HG02642 (cell line): ENCODE measurements around the gene CD52.
"Not testable (repeated sequence)": the region's sequence is repeated elsewhere in the genome, so short reads cannot be mapped to it uniquely, and the experiment has no call there.

Source experiments
- ATAC-seq: cut with Tn5 transposase; IDR thresholded peaks from one replicate; pipeline ENCODE4 v1.9.1; 2021; ENCODE audit warnings: mild to moderate bottlenecking; ENCODE audit not compliant: unreplicated experiment, poor library complexity

CD52 gene

DNA sequence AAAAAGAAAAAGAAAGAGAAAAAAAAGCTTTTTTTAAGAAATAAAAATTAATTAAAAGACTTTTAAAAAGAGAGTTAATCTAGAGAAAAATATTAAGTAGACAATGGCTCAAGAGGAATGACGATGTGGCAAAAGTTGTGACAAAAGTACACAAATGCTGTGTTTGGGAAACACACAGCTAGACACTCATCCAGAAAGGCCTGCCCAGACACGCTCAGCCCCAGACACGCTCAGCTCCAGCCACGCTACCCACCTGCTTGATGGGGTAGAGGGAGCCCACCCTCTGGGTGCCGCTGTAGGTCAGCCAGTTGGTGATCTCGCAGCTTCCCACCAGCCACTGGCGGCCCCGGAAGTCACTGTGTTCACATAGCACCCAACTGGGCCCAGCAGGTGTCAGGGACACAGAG lies 10.2 kb downstream of the CD52 start:
- no peak for ATAC-seq

DNA sequence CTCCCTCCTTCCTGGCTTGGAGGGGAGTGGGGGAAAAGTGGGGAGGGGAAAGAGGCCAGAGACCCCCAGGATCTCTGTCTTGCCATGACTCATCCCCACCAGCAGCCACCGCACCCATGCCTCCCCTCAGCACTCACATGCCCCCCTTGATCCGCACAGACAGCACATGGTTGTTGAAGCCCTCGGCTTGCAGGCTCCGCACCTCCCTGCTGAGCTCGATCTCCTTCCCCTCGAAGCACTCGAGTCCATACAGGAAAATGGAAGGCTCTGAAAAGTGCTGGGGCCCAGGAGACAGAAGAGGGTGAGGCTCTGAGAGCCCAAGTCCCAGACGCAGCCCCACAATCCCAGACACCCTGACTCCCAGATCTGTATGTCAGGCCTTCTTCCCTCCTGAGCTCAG lies 10.8 kb downstream of the CD52 start:
- ATAC-seq = no peak

DNA sequence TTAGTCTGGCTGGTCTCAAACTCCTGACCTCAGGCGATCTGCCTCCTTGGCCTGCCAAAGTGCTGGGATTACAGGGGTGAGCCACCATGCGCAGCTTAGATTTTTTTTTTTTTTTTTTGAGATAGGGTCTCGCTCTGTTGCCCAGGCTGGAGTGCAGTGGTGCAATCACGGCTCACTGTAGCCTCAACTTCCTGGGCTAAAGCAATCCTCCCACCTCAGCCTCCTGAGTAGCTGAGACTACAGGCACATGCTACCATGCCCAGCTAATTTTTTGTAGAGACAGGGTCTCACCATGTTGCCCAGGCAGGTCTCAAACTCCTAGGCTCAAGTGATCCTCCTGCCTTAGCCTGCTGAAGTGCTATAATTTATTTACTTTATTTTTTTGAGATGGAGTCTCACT lies 11.6 kb downstream of the CD52 start:
- not testable (repeated sequence) for ATAC-seq

DNA sequence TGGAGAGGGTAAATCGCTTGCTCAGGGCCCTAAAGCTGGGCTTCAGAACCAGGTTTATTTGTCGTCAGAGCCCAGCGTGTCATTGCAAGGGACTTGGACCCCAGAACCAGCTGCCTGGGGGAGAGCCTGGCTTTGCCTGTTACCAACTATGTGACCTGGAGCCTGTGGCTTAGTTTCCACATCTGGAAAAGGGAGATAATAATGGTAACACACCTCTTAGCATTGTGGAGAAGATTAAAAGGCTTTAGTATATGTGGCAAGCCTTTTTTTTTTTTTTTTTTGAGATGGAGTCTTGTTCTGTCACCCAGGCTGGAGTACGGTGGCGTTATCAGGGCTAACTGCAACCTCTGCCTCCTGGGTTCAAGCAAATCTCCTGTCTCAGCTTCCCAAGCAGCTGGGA lies 12.5 kb downstream of the CD52 start:
- no peak for ATAC-seq

DNA sequence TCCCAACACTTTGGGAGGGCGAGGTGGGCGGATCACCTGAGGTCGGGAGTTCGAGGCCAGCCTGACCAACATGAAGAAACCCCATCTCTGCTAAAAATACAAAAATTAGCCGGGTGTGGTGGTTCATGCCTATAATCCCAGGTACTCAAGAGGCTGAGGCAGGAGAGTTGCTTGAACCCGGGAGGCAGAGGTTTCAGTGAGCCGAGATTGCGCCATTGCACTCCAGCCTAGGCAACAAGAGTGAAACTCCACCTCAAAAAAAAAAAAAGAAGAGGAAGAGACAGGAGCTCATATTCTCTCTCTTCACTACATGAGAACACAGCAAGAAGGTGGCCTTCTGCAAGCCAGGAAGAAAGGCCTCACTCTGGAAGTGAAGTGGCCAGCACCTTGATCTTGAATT lies 15.6 kb downstream of the CD52 start:
- ATAC-seq = not testable (repeated sequence)

DNA sequence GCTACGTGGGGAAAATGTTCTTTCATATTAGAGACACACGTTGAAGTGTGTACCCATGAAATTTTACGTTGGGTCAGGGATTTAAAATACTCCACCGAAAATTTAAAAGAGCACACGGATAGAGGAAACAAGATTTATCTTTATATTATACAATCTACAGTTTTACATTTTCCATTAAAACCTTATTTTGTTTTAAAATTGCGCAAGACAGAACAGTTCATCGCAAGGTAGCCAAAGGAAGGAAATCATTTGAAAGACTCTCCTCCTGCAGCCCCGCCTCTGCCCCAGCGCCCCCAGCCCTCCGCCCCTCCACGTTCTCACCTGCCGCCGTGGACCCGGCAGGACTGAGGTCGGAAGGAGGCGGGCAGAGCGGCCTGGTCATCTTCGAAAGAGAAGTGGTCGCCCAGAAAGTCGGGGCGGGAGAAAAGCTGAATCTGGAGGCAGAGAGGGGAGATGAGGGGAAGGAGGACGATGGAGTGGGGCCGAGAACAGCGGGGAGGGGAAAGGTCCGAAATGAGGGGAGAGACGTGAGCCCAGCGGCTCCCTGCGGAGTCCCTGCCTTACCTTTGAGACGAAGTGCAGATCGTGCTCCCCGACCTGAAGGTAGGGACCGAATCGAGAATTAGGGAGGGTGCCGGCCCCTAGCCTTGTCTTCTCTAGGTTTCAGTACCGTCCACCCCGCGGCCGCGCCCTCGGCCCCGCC lies 18.2 kb downstream of the CD52 start:
- no peak for ATAC-seq

DNA sequence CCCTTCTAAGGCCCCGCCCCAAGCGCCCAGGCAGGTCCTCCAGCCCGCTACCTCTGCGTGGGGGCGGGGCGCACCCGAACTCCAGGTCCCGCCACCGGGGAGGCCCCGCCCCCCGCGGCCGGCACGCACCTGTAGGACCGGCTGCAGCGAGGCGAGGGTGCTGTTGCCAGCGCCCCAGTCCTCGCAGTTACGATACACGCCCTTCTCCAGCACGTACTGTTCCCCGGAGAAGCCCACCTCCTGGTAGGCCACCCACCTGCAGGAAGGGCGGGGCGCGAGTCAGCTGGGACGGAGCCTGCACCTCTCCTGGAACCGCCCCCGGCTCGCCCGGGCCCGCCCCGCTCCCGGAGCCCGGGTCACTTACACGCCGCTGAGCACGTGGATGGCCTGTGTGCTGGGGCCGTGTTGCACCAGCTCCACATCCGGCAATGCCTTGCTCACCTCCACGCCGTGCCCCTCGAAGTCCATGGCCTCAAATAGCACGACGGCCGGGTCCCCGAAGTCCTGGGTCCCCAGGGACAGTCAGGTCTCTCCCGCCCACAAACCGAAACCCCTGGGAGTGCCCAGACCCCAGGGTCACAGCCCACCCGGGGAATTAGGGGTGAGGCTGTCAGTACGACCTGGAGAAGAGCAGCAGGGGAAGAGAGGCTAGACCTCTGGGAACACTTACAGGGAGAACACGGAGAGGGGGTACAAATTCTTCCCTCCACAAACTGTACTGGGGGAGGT lies 18.9 kb downstream of the CD52 start:
- ATAC-seq = peak; percentile 73

DNA sequence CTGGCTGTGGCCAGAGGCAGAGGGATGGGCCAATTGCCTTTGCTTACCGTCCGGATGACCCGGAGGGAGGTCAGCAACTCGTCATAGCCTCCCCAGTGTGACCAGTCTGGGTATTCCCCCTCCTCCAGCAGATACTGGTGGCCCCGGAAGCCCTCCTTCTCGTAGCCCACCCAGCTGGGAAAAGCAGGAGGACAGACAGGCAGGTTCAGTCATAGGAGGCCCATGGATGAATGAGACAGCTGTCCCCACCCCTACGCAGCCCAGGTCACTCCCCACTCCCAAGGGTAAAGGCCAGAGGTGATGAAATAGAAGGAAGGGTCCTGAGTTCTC lies 19.4 kb downstream of the CD52 start:
- ATAC-seq = no peak

DNA sequence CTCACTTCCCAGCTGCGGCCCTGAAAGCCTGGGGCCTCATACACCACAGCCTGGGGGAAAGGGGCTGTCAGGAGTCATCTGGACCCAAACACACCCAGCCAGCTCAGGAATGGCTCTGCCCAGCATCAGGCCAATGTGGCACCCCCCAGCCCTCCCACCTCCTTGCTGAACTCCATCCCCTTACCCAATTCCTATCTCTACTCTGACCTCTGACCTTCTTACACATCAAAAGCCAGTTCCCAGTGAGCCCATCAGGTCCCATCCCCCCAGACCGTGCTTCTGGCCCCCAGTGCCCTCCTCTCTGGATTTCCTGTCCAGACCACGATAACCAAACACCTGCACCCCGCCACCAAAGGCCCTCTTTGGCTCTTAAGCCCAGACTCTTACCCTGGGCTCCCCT lies 19.9 kb downstream of the CD52 start:
- ATAC-seq = no peak

DNA sequence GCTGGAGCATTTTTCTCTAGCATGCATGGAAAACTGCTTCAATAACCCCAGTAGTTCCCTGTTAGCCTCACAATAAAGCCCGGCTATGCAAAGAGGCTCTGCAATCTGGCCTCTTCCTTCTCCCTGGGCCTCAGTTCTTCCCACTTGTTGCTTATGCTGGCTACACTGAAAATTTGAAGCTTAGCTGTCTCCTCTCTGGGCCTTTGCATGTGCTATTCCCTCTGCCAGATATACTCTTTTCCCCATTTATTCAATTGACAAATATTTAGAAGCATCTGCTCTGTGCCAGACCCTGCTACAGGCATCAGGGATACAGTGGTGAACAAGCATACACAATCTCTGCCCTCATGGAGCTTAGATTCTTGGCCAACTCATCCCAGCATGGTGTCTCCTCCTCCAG lies 20.9 kb downstream of the CD52 start:
- no peak for ATAC-seq

DNA sequence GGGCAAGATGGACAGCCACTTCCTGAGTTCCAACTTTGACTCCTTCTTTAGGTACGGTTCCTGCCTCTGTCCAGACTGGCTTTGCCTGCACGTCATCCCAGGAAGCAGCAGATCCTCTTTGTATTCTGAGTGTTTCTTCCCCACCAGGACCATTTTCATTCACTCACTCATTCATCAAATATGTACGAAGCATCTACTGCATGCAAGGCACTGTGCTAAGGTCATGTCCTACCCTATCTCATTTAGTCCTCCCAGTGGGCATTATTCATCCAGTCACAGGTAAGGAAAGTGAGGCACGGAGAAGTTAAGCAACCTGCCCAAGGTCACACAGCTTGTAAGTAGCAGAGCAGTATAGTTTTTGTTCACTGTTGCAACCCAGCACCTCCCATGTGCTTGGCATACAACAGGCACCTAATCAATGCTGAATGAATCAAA lies 22.3 kb downstream of the CD52 start:
- ATAC-seq = no peak

DNA sequence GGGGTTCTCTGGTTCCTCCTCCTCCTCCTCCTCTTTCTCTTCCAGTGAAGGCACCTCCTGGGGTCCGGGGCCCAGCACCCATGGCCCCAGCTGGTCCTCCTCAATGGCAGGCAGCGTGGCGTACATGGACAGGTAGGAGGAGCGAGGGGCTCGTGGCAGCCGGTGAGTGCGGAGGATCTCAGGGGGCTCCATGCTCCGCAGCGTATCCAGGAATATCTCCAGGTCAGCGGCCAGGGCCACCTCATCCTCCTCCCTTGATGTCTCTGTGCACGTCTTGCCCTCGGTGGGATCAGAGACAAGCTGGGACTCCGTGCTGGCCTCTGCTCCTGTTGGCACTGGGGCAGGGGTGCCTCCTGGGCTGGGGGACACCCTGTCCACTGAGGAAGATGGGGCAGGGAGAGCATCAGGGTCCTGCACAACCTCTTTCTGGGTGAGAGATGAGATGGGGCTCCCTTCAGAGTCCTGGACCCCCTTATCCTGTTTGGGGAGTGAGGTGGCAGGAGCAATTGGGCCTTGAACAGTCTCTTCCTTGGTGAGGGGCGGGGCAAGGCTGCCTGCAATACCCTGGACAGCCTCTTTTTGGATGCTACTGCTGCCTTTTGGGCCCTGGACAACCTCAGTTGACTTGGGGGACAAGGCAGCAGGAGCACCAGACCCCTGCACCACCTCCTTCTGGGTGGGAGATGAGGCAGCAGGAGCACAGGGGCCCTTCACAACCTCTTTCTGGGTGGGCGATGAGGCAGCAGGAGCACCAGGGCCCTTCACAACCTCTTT lies 26.6 kb downstream of the CD52 start:
- ATAC-seq = no peak

DNA sequence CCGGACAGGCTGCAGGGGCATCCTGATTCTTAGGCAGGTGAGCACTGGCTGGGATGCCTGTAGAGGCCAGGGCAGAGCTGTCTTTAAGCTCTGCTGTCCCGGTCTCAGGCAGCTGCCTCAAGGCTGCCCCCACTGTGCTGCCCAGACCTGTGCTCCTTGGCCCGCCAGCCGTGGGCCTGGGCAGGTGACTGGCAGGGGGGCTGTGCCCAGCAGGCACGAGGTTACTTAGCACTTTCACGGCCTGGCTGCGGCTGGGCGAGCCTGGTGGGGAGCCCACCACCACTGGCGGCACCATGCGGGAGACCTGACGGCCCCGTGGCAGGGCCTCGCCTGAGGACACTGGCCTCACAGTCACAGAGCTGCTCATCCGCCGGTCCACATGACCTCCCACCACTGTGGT lies 28.0 kb downstream of the CD52 start:
- ATAC-seq = no peak

DNA sequence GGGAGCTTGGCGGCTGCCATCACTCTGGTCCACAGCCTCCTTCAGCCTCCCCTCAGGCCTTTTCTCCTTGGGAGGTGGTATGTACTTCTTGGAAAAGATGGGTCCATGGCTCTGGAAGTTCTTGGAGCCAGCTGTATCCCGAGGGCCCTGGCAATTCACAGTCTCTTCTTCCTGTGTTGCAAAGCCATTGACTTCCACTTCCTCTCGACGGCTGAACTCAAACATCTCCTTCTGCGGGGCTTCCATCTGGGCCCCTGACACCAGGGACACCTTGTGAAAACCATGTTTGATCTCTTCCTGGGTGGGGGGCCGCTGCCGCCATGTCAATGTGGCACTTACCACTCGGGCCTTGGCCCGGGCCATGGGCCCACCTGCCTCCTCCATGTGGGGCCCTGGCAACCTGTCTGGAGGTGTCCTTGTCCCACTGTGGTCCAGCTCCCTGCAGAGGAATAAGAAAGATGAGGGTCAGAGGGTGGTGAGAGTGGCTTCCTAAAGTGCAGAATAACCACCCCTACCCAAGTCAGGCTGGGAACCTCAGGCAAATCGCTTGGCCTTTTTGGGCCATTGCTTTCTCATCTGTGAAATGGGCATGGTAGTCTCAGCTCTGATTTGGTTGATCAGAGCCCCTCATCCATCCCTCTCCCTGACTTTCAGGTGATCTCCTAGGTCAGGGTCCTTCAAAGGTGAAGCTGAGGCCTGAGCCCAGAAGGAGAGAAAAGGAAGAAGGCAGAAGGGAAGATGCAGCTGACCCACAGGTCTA lies 28.7 kb downstream of the CD52 start:
- no peak for ATAC-seq

DNA sequence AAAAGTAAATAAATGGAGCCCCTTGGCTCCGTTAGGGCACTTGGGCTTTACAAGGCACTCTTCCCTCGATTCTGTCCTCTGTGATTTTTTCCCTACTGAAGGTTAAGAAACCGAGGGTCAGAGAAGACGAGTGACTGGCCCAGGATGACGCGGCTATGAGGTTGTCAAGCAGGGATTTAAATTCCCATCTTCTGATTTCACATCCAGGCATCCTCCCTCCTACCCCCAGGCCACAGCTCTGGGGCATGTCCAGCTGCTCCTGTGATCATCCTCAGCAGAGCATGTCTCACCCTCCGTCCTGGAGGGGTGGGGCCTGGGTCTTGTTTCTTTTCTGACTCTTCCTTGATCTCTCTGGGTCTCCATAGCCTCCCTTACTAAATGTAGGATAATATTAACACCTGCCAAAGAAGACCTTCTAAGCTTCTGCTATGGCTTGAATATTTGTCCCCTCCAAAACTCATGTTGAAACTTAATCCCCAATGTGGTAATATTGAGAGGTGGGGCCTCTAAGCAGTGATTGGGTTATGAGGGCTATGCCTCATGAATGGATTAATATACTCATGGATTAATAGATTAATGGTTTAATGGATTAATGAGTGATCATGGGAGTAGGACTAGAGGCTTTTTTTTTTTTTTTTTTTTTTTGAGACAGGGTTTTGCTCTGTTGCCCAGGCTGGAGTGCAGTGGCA lies 31.6 kb downstream of the CD52 start:
- no peak for ATAC-seq

DNA sequence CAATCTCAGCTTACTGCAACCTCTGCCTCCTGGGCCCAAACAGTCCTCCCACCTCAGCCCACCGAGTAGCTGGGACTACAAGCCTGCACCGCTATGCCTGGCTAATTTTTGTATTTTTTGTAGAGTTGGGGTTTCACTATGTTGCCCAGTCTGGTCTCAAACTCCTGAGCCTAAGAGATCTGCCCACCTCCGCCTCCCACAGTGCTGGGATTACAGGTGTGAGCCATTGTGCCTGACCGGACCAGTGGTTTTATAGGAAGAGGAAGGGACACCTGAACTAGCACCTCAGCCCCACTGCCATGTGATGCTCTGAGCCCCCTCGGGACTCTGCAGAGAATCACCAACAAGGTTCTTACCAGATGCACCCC lies 32.1 kb downstream of the CD52 start:
- ATAC-seq = no peak

DNA sequence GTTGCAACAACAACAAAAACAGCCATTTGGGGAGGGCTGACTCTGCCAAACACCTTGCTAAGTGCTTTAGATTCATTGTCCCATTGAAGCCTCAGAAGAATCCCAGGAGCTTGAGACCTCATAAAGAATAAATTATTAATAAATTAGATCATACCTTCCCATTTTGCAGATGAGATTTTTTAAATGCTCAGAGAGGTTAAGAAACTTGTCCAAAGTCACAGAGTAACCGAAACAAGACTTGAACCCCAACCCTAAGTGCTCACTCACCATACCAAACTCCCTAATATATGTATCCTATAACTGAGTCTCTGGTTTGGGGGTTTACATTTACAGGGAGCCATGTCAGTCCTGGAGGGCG lies 32.6 kb downstream of the CD52 start:
- ATAC-seq = no peak

DNA sequence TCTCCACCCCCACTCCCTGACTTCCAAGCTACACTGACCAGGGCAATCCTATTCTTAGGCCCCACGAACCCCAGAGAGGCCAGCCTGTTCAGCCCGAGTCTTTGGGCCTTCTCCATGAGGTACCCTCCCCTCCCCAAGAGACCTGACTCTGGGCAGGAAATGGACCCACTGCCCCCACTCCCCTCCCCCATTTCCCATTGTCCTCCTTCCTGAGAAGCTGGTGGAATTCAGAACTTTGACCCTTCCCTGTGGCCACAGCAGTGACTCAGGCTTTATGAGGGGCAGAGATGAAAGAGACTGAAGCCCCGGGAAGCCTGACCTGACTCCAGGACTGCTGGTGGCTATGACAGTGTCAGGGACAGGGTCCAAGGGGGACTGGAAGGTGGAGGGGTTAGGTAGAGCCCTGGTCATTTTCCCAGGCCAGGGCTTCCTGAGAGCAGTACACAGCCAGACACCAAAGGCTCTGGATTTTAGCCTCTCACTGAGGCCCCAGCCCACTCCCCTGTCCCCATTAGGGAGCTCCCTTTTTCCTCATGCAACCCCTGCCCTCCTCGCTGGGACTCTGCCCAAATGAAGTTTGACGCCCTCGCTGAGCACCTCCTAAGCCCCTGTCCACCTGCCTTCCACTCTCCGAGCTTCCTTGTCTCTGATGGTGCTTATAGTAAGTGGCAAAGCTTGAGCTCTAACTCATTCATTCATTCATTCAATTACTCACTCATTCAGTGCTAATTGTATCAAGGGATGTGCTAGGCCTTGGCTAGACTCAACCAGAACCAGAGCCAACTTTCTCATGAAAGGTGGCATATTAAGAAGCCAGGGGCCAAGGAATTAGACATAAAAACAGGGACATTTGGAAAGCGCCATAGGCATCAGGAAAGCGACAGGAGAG lies 33.2 kb downstream of the CD52 start:
- ATAC-seq = no peak

DNA sequence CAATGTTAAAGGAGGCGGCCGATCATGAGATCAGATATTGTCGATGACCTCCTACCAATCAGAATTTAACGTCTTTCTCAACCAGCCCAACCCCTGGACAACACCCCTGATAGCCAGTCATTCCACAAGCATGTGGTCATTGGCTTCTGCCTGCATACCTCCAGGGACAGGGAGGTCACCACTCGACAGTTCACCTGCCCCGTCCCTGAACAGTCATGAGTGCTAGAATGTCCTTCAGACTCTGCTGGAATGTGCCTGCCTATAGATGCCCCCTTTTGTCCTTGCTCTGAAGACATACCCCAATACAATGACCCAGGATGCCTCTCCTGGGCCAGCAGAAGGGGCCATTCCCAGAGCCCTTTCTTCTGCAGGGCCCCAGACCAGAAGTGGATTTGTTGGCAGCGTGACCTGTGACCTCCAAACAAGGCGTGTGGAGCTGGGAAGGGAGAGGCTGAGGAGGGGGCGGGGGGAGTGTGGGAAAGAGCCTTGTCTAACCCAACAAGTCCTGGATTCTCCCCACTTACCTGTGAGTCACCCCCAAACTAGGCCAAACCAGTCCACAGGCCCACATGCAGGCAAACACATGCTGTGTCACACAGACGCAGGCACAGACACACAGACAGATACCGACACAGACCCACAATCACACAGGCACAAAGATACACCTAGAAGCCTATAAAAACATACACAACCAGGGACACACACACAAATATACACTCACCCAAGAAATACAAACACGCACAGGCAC lies 34.0 kb downstream of the CD52 start:
- ATAC-seq = no peak
